ENCODE results near the gene ABCC12.

The ABCC12 gene

DNA sequence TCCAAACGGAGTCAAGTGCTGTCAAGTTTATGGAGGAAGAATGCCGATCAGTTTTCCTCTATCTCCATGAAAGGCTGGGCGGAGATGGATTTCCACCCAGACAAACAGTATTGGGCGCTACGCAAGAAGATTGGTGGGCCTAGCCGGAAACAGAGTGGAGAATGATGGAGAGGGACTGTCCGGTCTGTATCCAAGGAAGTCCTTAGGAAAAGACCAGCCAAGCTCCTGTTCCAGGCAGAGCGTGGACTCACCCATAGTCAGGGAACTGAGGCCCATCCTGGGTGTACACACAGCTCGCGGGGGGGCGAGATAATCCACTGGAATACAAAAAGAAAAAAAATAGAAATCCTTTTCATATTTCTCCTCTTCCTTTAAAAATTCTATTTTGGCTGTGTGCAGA is 1.5 kb upstream of the ABCC12 start:
- H3K36me3 Mint-ChIP-seq (ENCODE audit: low read depth), result no peaks in the 10 kb centered on the region
- H3K4me1 Mint-ChIP-seq (ENCODE audit: low read depth), result peaks cover 10% of the 10 kb centered on the region
- no peak for DNase-seq (ENCODE audit: low spot score)
- H3K4me3 Mint-ChIP-seq, result no peak overlapping the region
- no peak overlapping the region for H3K27ac Mint-ChIP-seq
- H3K9me3 Mint-ChIP-seq, result no peaks in the 10 kb centered on the region
- H3K27me3 Mint-ChIP-seq (ENCODE audit: low read depth), result peaks cover 28% of the 10 kb centered on the region

GRCh38 chr16:48156790-48157209 is 1.0 kb upstream of the ABCC12 start:
- Mint-ChIP-seq H3K27ac (no peak overlapping the region), H3K27me3 (ENCODE audit: low read depth) (peaks cover 25% of the 10 kb centered on the region), H3K4me3 (no peak overlapping the region), H3K4me1 (ENCODE audit: low read depth) (peaks cover 10% of the 10 kb centered on the region), H3K9me3 (no peaks in the 10 kb centered on the region), H3K36me3 (ENCODE audit: low read depth) (no peaks in the 10 kb centered on the region)
- DNase-seq (ENCODE audit: low spot score), result peak; percentile 73

DNA sequence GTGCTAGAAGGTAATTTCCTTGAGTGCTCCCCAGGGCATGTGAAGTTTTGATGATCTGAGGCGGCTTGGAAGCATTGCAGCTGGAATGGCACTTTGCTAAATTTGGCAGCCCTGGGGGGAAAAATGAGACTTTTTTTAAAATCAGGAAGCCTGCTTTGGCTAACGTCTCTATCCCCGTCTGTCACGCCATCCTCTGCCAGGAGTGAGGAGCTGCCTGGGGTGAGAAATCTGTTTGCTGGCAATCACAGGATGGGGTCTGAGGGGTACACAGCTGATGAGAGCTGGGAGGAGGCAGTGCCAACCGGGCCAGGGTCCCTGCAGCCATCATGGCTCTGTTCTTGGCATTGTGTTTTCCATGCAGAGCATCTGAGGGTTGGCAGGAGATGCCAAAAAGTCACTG is 2.0 kb downstream of the ABCC12 start:
- no peak overlapping the region for H3K4me3 Mint-ChIP-seq
- peaks cover 19% of the 10 kb centered on the region for H3K27me3 Mint-ChIP-seq (ENCODE audit: low read depth)
- DNase-seq (ENCODE audit: low spot score), result no peak
- H3K27ac Mint-ChIP-seq, result no peak overlapping the region
- H3K4me1 Mint-ChIP-seq (ENCODE audit: low read depth), result peaks cover 10% of the 10 kb centered on the region
- peaks cover 8% of the 10 kb centered on the region for H3K9me3 Mint-ChIP-seq
- no peaks in the 10 kb centered on the region for H3K36me3 Mint-ChIP-seq (ENCODE audit: low read depth)

DNA sequence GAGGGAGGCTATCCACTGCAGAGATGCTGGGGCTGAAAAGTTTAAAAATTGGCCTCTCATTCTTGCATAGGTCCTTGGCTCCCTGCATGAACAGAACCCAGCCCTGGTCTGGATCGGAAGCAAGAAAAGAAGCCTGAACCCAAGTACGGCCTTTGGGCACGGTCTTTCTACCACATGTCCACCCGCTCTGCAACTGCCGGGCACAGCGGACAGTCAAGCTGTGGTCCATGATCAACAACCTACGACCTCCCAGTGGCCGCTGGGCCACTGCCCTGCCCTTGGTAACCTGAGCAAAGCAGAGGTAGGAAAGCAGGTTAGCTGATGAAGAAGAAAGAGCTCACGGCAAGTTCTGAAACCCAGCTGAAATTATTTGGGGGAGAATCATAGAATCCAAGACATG is 3.6 kb downstream of the ABCC12 start:
- DNase-seq (ENCODE audit: low spot score), result no peak
- H3K4me3 Mint-ChIP-seq, result no peak overlapping the region
- H3K27me3 Mint-ChIP-seq (ENCODE audit: low read depth), result peaks cover 22% of the 10 kb centered on the region
- H3K9me3 Mint-ChIP-seq, result peaks cover 11% of the 10 kb centered on the region
- H3K4me1 Mint-ChIP-seq (ENCODE audit: low read depth), result no peaks in the 10 kb centered on the region
- no peak overlapping the region for H3K27ac Mint-ChIP-seq
- no peaks in the 10 kb centered on the region for H3K36me3 Mint-ChIP-seq (ENCODE audit: low read depth)

DNA sequence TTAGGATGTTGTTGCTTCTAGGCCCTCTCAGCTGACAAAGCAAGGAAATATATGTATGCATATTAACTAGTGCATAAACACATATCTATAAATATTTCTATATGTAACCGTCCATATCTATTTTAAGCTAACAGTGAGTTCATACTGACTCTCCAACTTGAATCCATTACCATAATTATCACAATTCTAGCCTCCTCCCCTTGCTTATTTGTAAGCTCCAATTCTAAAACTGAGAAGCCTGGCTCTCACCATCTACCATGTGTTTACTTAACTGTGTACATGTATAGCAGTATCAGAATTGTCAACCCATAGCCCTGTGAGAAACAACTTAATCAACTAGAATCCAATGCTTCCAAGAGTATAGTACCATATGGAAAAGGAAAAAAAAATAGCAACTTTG is 5.1 kb downstream of the ABCC12 start:
- Mint-ChIP-seq H3K9me3 (peaks cover 11% of the 10 kb centered on the region), H3K36me3 (ENCODE audit: low read depth) (no peaks in the 10 kb centered on the region), H3K4me1 (ENCODE audit: low read depth) (no peaks in the 10 kb centered on the region), H3K27ac (no peak overlapping the region), H3K4me3 (no peak overlapping the region), H3K27me3 (ENCODE audit: low read depth) (peaks cover 18% of the 10 kb centered on the region)
- no peak for DNase-seq (ENCODE audit: low spot score)

- H3K27me3 Mint-ChIP-seq (ENCODE audit: low read depth), result peaks cover 4% of the 10 kb centered on the region
- no peak for DNase-seq (ENCODE audit: low spot score)
- peaks cover 11% of the 10 kb centered on the region for H3K9me3 Mint-ChIP-seq
- H3K36me3 Mint-ChIP-seq (ENCODE audit: low read depth), result no peaks in the 10 kb centered on the region
- H3K27ac Mint-ChIP-seq, result no peak overlapping the region
- H3K4me1 Mint-ChIP-seq (ENCODE audit: low read depth), result no peaks in the 10 kb centered on the region
- H3K4me3 Mint-ChIP-seq, result no peak overlapping the region
These were observed 9.1 kb downstream of the ABCC12 start for GRCh38 chr16:48146710-48147109.

DNA sequence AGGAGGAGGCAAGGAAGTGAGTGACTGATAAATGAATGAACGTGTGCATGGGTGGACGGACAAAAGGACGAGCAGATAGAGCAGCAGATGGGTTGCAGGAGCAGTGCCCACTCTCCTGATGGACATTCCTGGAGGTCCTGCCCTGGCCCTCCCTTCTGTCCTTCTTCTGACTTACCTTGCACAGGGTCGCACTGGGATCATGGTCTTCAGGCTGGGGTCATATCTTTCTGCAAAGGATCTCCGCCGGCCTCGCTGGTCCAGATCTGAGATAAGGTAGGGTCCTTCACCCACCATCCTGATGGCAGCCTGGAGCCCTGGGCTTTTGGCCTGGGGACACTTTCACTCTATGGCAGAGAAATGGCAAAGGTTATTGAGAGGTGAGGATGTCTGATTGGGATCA is 9.7 kb downstream of the ABCC12 start:
- H3K9me3 Mint-ChIP-seq, result peaks cover 11% of the 10 kb centered on the region
- H3K4me3 Mint-ChIP-seq, result no peak overlapping the region
- H3K27ac Mint-ChIP-seq, result no peak overlapping the region
- DNase-seq (ENCODE audit: low spot score), result no peak
- no peaks in the 10 kb centered on the region for H3K4me1 Mint-ChIP-seq (ENCODE audit: low read depth)
- H3K27me3 Mint-ChIP-seq (ENCODE audit: low read depth), result peaks cover 4% of the 10 kb centered on the region
- H3K36me3 Mint-ChIP-seq (ENCODE audit: low read depth), result no peaks in the 10 kb centered on the region

GRCh38 chr16:48143812-48144368 is 11.9 kb downstream of the ABCC12 start:
- Mint-ChIP-seq H3K36me3 (ENCODE audit: low read depth) (no peaks in the 10 kb centered on the region), H3K27ac (no peak overlapping the region), H3K4me3 (no peak overlapping the region), H3K4me1 (ENCODE audit: low read depth) (no peaks in the 10 kb centered on the region), H3K9me3 (peaks cover 5% of the 10 kb centered on the region), H3K27me3 (ENCODE audit: low read depth) (peaks cover 4% of the 10 kb centered on the region)
- no peak for DNase-seq (ENCODE audit: low spot score)

- Mint-ChIP-seq H3K4me1 (ENCODE audit: low read depth) (no peaks in the 10 kb centered on the region), H3K27ac (no peak overlapping the region), H3K9me3 (no peaks in the 10 kb centered on the region), H3K4me3 (no peak overlapping the region), H3K27me3 (ENCODE audit: low read depth) (peaks cover 1% of the 10 kb centered on the region), H3K36me3 (ENCODE audit: low read depth) (no peaks in the 10 kb centered on the region)
- no peak for DNase-seq (ENCODE audit: low spot score)
These were observed 15.0 kb downstream of the ABCC12 start for GRCh38 chr16:48140821-48141220.

DNA sequence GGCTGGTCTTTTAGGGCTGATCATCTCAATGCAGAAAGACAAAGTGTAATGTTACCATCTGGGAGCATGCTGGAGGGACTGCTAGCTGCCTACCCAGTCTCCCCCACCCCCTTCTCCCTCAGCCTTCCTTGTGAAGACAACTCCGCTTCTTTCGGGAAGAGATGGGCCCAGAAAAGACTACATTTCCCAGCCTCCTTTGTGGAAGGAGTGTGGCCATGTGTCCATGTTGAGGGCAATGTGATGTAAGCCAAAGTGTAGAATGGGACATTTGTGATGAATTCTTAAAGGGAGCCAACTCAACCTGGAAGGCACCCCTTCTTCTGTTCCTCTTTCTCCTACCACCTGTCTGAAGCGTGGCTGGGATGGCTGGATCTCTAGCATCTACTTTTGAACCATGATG is 16.3 kb downstream of the ABCC12 start:
- H3K9me3 Mint-ChIP-seq, result no peaks in the 10 kb centered on the region
- peaks cover 1% of the 10 kb centered on the region for H3K27me3 Mint-ChIP-seq (ENCODE audit: low read depth)
- no peak overlapping the region for H3K27ac Mint-ChIP-seq
- DNase-seq (ENCODE audit: low spot score), result no peak
- no peaks in the 10 kb centered on the region for H3K36me3 Mint-ChIP-seq (ENCODE audit: low read depth)
- H3K4me3 Mint-ChIP-seq, result no peak overlapping the region
- no peaks in the 10 kb centered on the region for H3K4me1 Mint-ChIP-seq (ENCODE audit: low read depth)

DNA sequence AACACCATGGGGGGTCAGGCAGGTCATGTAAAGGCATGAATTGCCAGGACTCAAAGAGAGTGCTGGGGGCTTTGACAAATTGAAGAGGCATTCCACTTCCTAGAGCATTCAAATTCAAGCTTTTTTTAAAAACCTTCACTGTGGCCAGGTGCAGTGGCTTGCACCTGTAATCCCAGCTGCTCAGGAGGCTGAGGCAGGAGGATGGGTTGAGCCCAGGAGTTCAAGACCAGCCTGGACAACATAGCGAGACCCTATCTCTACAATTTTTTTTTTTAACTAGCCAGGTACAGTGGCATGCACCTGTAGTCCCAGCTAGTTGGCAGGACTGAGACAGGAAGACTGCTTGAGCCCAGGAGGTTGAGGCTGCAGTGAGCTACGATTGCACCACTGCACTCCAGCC is 17.2 kb downstream of the ABCC12 start:
- no peaks in the 10 kb centered on the region for H3K36me3 Mint-ChIP-seq (ENCODE audit: low read depth)
- no peak for DNase-seq (ENCODE audit: low spot score)
- H3K4me3 Mint-ChIP-seq, result no peak overlapping the region
- H3K27ac Mint-ChIP-seq, result no peak overlapping the region
- H3K27me3 Mint-ChIP-seq (ENCODE audit: low read depth), result peaks cover 1% of the 10 kb centered on the region
- no peaks in the 10 kb centered on the region for H3K9me3 Mint-ChIP-seq
- H3K4me1 Mint-ChIP-seq (ENCODE audit: low read depth), result no peaks in the 10 kb centered on the region

- Mint-ChIP-seq H3K27ac (no peak overlapping the region), H3K27me3 (ENCODE audit: low read depth) (peaks cover 1% of the 10 kb centered on the region), H3K4me1 (ENCODE audit: low read depth) (no peaks in the 10 kb centered on the region), H3K9me3 (no peaks in the 10 kb centered on the region), H3K4me3 (no peak overlapping the region), H3K36me3 (ENCODE audit: low read depth) (no peaks in the 10 kb centered on the region)
- DNase-seq (ENCODE audit: low spot score), result no peak
These were observed 18.0 kb downstream of the ABCC12 start for GRCh38 chr16:48137822-48138221.

DNA sequence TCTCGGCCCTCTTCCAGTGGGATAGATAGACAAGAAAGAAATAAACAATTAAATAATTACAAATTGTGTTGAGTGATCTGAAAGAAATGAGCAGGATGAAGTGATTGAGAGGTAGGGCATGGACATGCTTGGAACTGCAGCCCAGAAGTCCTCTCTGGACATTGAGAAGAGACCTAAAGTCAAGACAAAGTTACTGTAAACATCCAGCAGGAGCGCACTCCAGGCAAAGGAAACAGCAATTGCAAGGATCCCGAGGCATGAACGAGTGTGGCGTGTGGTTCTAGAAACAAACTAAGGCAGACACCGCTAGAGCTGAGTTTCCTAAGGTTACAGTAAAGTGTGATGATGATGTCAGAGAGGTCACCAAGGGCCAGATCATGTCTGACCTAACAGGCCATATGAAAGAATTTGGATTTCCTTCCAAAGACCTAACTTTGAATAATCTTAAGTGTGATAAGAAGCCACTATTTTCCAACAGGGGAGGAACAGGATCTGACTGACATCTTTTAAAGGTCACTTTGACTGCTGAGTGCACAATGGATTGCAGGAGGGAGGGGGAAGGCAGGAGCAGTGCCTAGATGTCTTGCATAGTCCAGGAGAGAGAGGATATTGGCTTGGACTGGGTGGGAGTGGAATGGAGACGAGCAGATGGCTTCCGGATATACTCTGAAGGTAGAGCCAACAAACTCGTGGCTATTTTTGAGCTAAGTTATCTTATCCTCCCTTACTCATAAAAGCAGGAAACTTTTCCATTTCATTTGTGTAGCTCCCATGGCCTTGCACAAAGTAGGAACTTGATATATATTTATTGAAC is 19.0 kb downstream of the ABCC12 start:
- no peaks in the 10 kb centered on the region for H3K4me1 Mint-ChIP-seq (ENCODE audit: low read depth)

DNA sequence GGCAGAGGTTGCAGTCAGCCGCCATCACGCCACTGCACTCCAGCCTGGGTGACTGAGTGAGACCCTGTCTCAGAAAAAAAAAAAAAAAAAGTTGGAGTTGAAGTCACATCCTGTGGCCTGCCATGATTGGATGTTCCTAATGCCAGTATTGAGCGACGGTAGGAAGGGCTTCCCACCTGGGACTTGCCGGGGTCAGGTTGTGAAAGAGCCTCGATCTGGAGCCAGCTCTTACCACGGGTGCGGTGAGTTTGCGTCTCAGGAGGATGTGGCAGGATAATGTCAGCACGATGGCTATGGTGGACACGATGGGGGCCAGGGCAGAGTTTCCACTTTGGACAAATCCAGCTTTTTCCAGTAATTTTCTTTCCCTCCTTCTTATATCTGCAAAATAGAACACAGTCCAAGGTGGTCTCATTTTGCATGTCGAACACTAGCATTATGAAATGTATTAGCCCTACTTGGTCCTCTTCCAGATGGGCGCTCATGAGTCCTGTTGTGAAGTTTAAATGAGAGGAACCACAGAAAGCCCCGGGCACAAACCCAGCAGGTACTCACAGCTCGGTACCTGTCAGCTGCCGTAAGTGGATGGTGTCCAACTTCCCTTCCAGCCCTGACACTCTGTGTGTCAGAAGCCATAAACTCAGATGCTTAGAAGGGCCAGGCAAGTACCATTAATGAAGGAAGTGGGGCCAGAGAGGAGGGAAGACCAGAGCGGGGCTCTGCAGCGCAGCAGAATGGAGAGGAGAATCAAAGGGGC is 22.2 kb downstream of the ABCC12 start:
- H3K4me1 Mint-ChIP-seq (ENCODE audit: low read depth), result no peaks in the 10 kb centered on the region
- H3K27me3 Mint-ChIP-seq (ENCODE audit: low read depth), result no peaks in the 10 kb centered on the region
- no peak for DNase-seq (ENCODE audit: low spot score)
- H3K9me3 Mint-ChIP-seq, result no peaks in the 10 kb centered on the region
- no peak overlapping the region for H3K27ac Mint-ChIP-seq
- H3K4me3 Mint-ChIP-seq, result no peak overlapping the region
- H3K36me3 Mint-ChIP-seq (ENCODE audit: low read depth), result no peaks in the 10 kb centered on the region

More for the DNA sequence above, 19.0 kb downstream of the ABCC12 start:
- Mint-ChIP-seq H3K27ac (no peak overlapping the region), H3K9me3 (no peaks in the 10 kb centered on the region), H3K36me3 (ENCODE audit: low read depth) (no peaks in the 10 kb centered on the region), H3K27me3 (ENCODE audit: low read depth) (peaks cover under 1% of the 10 kb centered on the region), H3K4me3 (no peak overlapping the region)
- no peak for DNase-seq (ENCODE audit: low spot score)

Measured in T-helper 2 cell treated with Interferon-gamma antibody and Interleukin-4, amounts not matched to agents 5 μg/mL and 100 μg/mL, for 36 hours (primary cell).